SK-N-SH (cell line): ENCODE measurements around the gene ZNF750. TPM values are rescaled to one million over a fixed set of nuclear protein-coding genes. Genes with fewer than 3 reads are reported as not detected.

Experiments
- CTCF ChIA-PET: fragments of 300-600, 350-600 bp; formaldehyde crosslinking; extraction: SDS; loops from one replicate; lab custom pipeline; 2021; lab: Yijun Ruan, JAX
- POLR2A ChIA-PET: fragments of 350-600 bp; sonication (Branson Sonifier 250); formaldehyde crosslinking; extraction: SDS; loops from one replicate; lab custom pipeline; 2020; ENCODE audit warnings: antibody characterized with exemption, inconsistent platforms; lab: Yijun Ruan, JAX
- DNase-seq: peaks from one replicate; pipeline ENCODE4 v3.0.0; 2012
- H2AFZ ChIP-seq: fragments of 200-600 bp; sonication (generic); 2 replicates; pipeline ENCODE4 v1.8.1; 2016; ENCODE audit warnings: antibody characterized with exemption, mild to moderate bottlenecking, low read depth
- H3F3A ChIP-seq: fragments of 200-600 bp; sonication (generic); replicated peaks from 2 replicates; pipeline ENCODE3; 2016; ENCODE audit warnings: antibody characterized with exemption, mild to moderate bottlenecking; ENCODE audit not compliant: insufficient read depth
- H3K27ac ChIP-seq, 2 experiments: fragments of 200-500 bp in 1 of 2; fragments of 200-600 bp in 1 of 2; sonication (Bioruptor generic) in 1 of 2; sonication (generic), shearing (Covaris generic) in 1 of 2; 2 replicates each; pipeline versions ENCODE4 v1.5.1 to v1.6.1; 2014 to 2016; ENCODE audit warnings: low read depth in 2 of 2, inconsistent platforms in 1 of 2, low read length in 1 of 2, mild to moderate bottlenecking in 1 of 2, mixed read lengths in 1 of 2
- H3K27me3 ChIP-seq: fragments of 200-600 bp; sonication (generic), shearing (Covaris generic); 2 replicates; pipeline ENCODE4 v1.6.1; 2016; ENCODE audit warnings: mixed run types; ENCODE audit not compliant: insufficient read depth
- H3K36me3 ChIP-seq, 2 experiments: fragments of 200-500 bp in 1 of 2; fragments of 200-600 bp in 1 of 2; sonication (Bioruptor generic) in 1 of 2; sonication (generic) in 1 of 2; replicated peaks in 1 of 2; 2 replicates each; pipeline versions ENCODE3 to v1.5.1; 2014 to 2016; ENCODE audit warnings: low read length in 1 of 2, mild to moderate bottlenecking in 1 of 2; ENCODE audit not compliant: insufficient read depth in 2 of 2, control insufficient read depth in 1 of 2
- H3K4me1 ChIP-seq, 2 experiments: fragments of 200-500 bp in 1 of 2; fragments of 200-600 bp in 1 of 2; sonication (Bioruptor generic) in 1 of 2; sonication (generic), shearing (Covaris generic) in 1 of 2; 2 replicates each; pipeline versions ENCODE4 v1.5.1 to v1.6.1; 2014 to 2016; ENCODE audit warnings: low read depth in 1 of 2, low read length in 1 of 2, mixed run types in 1 of 2; ENCODE audit not compliant: insufficient read depth in 2 of 2, control insufficient read depth in 1 of 2
- H3K4me2 ChIP-seq: fragments of 200-600 bp; sonication (generic), shearing (Covaris generic); 2 replicates; pipeline ENCODE4 v1.6.1; 2017; ENCODE audit warnings: mixed run types
- H3K4me3 ChIP-seq, 2 experiments: fragments of 200-500 bp in 1 of 2; fragments of 200-600 bp in 1 of 2; sonication (Bioruptor generic) in 1 of 2; sonication (generic), shearing (Covaris generic) in 1 of 2; 2 replicates each; pipeline versions ENCODE4 v1.5.1 to v1.8.1; 2014 to 2016; ENCODE audit warnings: low read depth in 2 of 2, inconsistent platforms in 1 of 2, low read length in 1 of 2, mild to moderate bottlenecking in 1 of 2, mixed read lengths in 1 of 2, moderate library complexity in 1 of 2
- H3K79me2 ChIP-seq: fragments of 200-600 bp; sonication (generic); 2 replicates; pipeline ENCODE4 v1.8.1; 2017; ENCODE audit warnings: mild to moderate bottlenecking; ENCODE audit not compliant: insufficient read depth
- H3K9ac ChIP-seq: fragments of 200-600 bp; sonication (generic); 2 replicates; pipeline ENCODE4 v1.6.1; 2017; ENCODE audit warnings: mixed run types
- H3K9me2 ChIP-seq: fragments of 200-600 bp; sonication (generic); 2 replicates; pipeline ENCODE4 v1.6.1; 2017; ENCODE audit warnings: mixed run types
- H3K9me3 ChIP-seq: fragments of 200-600 bp; sonication (generic); 2 replicates; pipeline ENCODE4 v1.6.1; 2017; ENCODE audit warnings: mixed run types, mild to moderate bottlenecking, moderate library complexity
- H4K20me1 ChIP-seq: fragments of 200-600 bp; sonication (generic); 2 replicates; pipeline ENCODE4 v1.6.1; 2017; ENCODE audit warnings: mild to moderate bottlenecking, mixed run types; ENCODE audit not compliant: insufficient read depth
- ELF1 ChIP-seq: IDR thresholded peaks from 2 replicates; pipeline ENCODE4 v1.4.0; 2012
- FOSL2 ChIP-seq: IDR thresholded peaks from 2 replicates; pipeline ENCODE4 v1.4.0; 2012; ENCODE audit warnings: low read depth, mild to moderate bottlenecking, moderate library complexity, borderline replicate concordance
- FOXJ3 ChIP-seq: sonication (generic); formaldehyde crosslinking; IDR thresholded peaks from 2 replicates; pipeline ENCODE4 v1.5.1; 2020; ENCODE audit warnings: mild to moderate bottlenecking, missing genetic modification reagents
- GABPA ChIP-seq: IDR thresholded peaks from 2 replicates; pipeline ENCODE4 v1.4.0; 2012; ENCODE audit warnings: low read depth, mild to moderate bottlenecking
- GATA2 ChIP-seq: sonication (generic); formaldehyde crosslinking; IDR thresholded peaks from 2 replicates; pipeline ENCODE4 v1.5.0; 2020; ENCODE audit warnings: mild to moderate bottlenecking, missing genetic modification reagents
- MEF2A ChIP-seq: IDR thresholded peaks from 2 replicates; pipeline ENCODE4 v1.4.0; 2012; ENCODE audit warnings: low read depth, borderline replicate concordance
- NFIC ChIP-seq: IDR thresholded peaks from 2 replicates; pipeline ENCODE4 v1.4.0; 2012; ENCODE audit warnings: borderline replicate concordance
- NRF1 ChIP-seq: IDR thresholded peaks from 2 replicates; pipeline ENCODE4 v1.6.1; 2012; ENCODE audit warnings: low read depth, mild to moderate bottlenecking, low read length
- PBX3 ChIP-seq: IDR thresholded peaks from 2 replicates; pipeline ENCODE4; 2012
- POLR2AphosphoS5 ChIP-seq: IDR thresholded peaks from 2 replicates; pipeline ENCODE4 v1.6.1; 2012; ENCODE audit warnings: low read depth, low read length
- RAD21 ChIP-seq: IDR thresholded peaks from 2 replicates; pipeline ENCODE4 v1.6.1; 2012; ENCODE audit warnings: mild to moderate bottlenecking, low read length
- RCOR1 ChIP-seq: fragments of 150-350 bp; IDR thresholded peaks from 2 replicates; pipeline ENCODE4 v1.6.1; 2017; ENCODE audit warnings: antibody characterized with exemption, low read length
- RFX5 ChIP-seq: IDR thresholded peaks from 2 replicates; pipeline ENCODE4 v1.6.1; 2012; ENCODE audit warnings: mild to moderate bottlenecking, improper control_type of control experiment, low read length
- SMC3 ChIP-seq: IDR thresholded peaks from 2 replicates; pipeline ENCODE4 v1.6.1; 2012; ENCODE audit warnings: low read depth, low read length, improper control_type of control experiment
- TAF1 ChIP-seq: IDR thresholded peaks from 2 replicates; pipeline ENCODE4 v1.6.1; 2012; ENCODE audit warnings: low read depth, mild to moderate bottlenecking, low read length, moderate library complexity, borderline replicate concordance
- USF1 ChIP-seq: IDR thresholded peaks from 2 replicates; pipeline ENCODE4 v1.4.0; 2012; ENCODE audit warnings: low read depth, borderline replicate concordance
- USF2 ChIP-seq: fragments of 150-350 bp; IDR thresholded peaks from 2 replicates; pipeline ENCODE4 v1.6.1; 2017; ENCODE audit warnings: antibody characterized with exemption, low read length, low read depth, borderline replicate concordance
- ZBTB33 ChIP-seq: IDR thresholded peaks from 2 replicates; pipeline ENCODE4 v1.4.0; 2012; ENCODE audit warnings: low read depth, borderline replicate concordance
- WGBS: methylation state at CpG from one replicate; pipeline ENCODE4 v1.1.6; 2017; ENCODE audit warnings: low lambda C conversion rate; 5-methylcytosine and 5-hydroxymethylcytosine counted together
- polyA plus RNA-seq, 3 experiments: library from polyadenylated mRNA; depleted of rRNA; stranded (reverse); fragments of >200 nt; gene quantifications; 2 replicates each; pipeline ENCODE4 v1.2.3, GENCODE V29; 2012

The ZNF750 gene
- polyA plus RNA-seq, 1 of the 3 experiments (the other 2 are of a cell fraction) = not detected

- no peak for DNase-seq
- Histone ChIP-seq H3F3A (no peaks in the 10 kb centered on the region), H3K9me3 (no peaks in the 10 kb centered on the region), H4K20me1 (peaks cover 6% of the 10 kb centered on the region), H3K27ac (no peak overlapping the region), H3K36me3 (peaks cover 7 to 39% of the 10 kb centered on the region in 2 experiments), H3K4me2 (no peak overlapping the region), H3K4me3 (no peak overlapping the region), H3K4me1 (peaks cover 0 to 4% of the 10 kb centered on the region in 2 experiments; a peak in 1 of 4 replicates), H2AFZ (no peak overlapping the region), H3K27me3 (no peaks in the 10 kb centered on the region), H3K9ac (no peak overlapping the region), H3K9me2 (no peaks in the 10 kb centered on the region), H3K79me2 (peaks cover 6% of the 10 kb centered on the region; the same call in 1 of the 2 replicates)
- 97% methylated on average over 8 of the region's 8 CpGs for whole genome bisulfite sequencing
- TF ChIP-seq GATA2 (CRISPR knock-in tag) = no peak
- TF ChIP-seq ELF1 = no peak
- no peak for TF ChIP-seq ZBTB33
- no peak for TF ChIP-seq MEF2A
- ChIA-PET POLR2A (no interaction called here), CTCF (no interaction called here)
Measured at GRCh38 chr17:82808006-82808405, 31.8 kb downstream of the ZNF750 start.

- WGBS = over 99% methylated on average over 21 of the region's 21 CpGs
- no peaks in the 10 kb centered on the region for H3K9me2 ChIP-seq
- ChIA-PET CTCF (no interaction called here), POLR2A (no interaction called here)
- no peak overlapping the region for H3K4me2 ChIP-seq
- H3K36me3 ChIP-seq = peaks cover 7 to 39% of the 10 kb centered on the region in 2 experiments
- H3K79me2 ChIP-seq = peaks cover 11% of the 10 kb centered on the region; the same call in 1 of the 2 replicates
- no peak overlapping the region for H3K27ac ChIP-seq
- H3K4me1 ChIP-seq = peaks cover 0 to 4% of the 10 kb centered on the region in 2 experiments; a peak in 1 of 4 replicates
- TF ChIP-seq USF1 = no peak
- TF ChIP-seq FOSL2 = no peak
- TF ChIP-seq FOXJ3 (CRISPR knock-in tag) = no peak
- no peak for TF ChIP-seq NRF1
- no peak for TF ChIP-seq USF2
- TF ChIP-seq GABPA = no peak
- no peak for TF ChIP-seq TAF1
- TF ChIP-seq RAD21 = no peak
- TF ChIP-seq POLR2AphosphoS5 = no peak
- TF ChIP-seq RCOR1 = no peak
- TF ChIP-seq NFIC = no peak
- TF ChIP-seq PBX3 = no peak
- TF ChIP-seq SMC3 = no peak
- no peak for TF ChIP-seq RFX5
- no peak for TF ChIP-seq ZBTB33
- no peaks in the 10 kb centered on the region for H3K9me3 ChIP-seq
- peaks cover 10% of the 10 kb centered on the region for H4K20me1 ChIP-seq
- no peak for DNase-seq
- no peaks in the 10 kb centered on the region for H3F3A ChIP-seq
- H3K9ac ChIP-seq = no peak overlapping the region
- H3K27me3 ChIP-seq = no peaks in the 10 kb centered on the region
- no peak overlapping the region for H2AFZ ChIP-seq
- no peak overlapping the region for H3K4me3 ChIP-seq
Measured at GRCh38 chr17:82807562-82807961, 32.3 kb downstream of the ZNF750 start.
